Ishikawa (cell line): ENCODE measurements around the gene NPHP4.

Source experiments
- CEBPB ChIP-seq: IDR thresholded peaks from 2 replicates; pipeline ENCODE4 v1.6.1; 2012
- CREB1 ChIP-seq: IDR thresholded peaks from 2 replicates; pipeline ENCODE4 v1.6.1; 2012; ENCODE audit warnings: low read depth
- EGR1 ChIP-seq: IDR thresholded peaks from 2 replicates; pipeline ENCODE4 v1.6.1; 2012
- EP300 ChIP-seq: IDR thresholded peaks from 2 replicates; pipeline ENCODE4 v1.6.1; 2012; ENCODE audit warnings: borderline replicate concordance
- FOXM1 ChIP-seq: IDR thresholded peaks from 2 replicates; pipeline ENCODE4 v1.6.1; 2012; ENCODE audit warnings: low read depth, borderline replicate concordance
- NFIC ChIP-seq: IDR thresholded peaks from 2 replicates; pipeline ENCODE4 v1.6.1; 2012
- RAD21 ChIP-seq: IDR thresholded peaks from 2 replicates; pipeline ENCODE4 v1.6.1; 2012; ENCODE audit warnings: low read depth
- REST ChIP-seq: IDR thresholded peaks from 2 replicates; pipeline ENCODE4 v1.6.1; 2012; ENCODE audit warnings: low read depth, mild to moderate bottlenecking
- TAF1 ChIP-seq: IDR thresholded peaks from 2 replicates; pipeline ENCODE4 v1.6.1; 2012; ENCODE audit warnings: low read depth, mild to moderate bottlenecking
- TCF12 ChIP-seq: IDR thresholded peaks from 2 replicates; pipeline ENCODE4 v1.6.1; 2012; ENCODE audit warnings: low read depth
- TEAD4 ChIP-seq: IDR thresholded peaks from 2 replicates; pipeline ENCODE4 v1.6.1; 2012
- USF1 ChIP-seq: IDR thresholded peaks from 2 replicates; pipeline ENCODE4 v1.6.1; 2012
- YY1 ChIP-seq: IDR thresholded peaks from 2 replicates; pipeline ENCODE4 v1.6.1; 2012; ENCODE audit warnings: low read depth
- ZBTB7A ChIP-seq: IDR thresholded peaks from 2 replicates; pipeline ENCODE4 v1.6.1; 2012; ENCODE audit warnings: low read depth
- TF ChIP-seq, protein P1 (sequence below): IDR thresholded peaks from 2 replicates; pipeline ENCODE4 v1.6.1; 2012

The NPHP4 gene

DNA sequence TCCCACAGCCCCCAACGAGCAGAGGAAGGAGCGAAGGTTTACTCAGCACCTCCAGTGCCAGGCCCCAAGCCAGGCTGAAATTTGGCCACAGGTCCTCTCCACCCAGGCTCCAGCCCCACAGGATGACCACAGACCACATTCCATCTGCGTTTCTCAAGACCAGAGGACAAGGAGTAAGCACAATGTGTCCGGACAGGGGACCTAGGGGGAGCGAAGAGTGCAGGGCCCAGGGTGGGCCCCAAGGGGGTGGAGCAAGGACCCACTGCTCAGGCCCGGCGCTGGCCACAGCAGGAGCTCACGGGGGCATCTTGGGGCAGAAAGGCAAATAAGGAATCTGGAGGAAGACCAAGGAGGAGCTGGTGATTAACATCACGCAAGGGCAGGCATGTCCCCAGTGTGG, 100.5 kb downstream of the NPHP4 start:
- TF ChIP-seq CEBPB (no peak), ZBTB7A (no peak), TCF12 (no peak), NFIC (no peak)
- TF ChIP-seq, protein P1, sequence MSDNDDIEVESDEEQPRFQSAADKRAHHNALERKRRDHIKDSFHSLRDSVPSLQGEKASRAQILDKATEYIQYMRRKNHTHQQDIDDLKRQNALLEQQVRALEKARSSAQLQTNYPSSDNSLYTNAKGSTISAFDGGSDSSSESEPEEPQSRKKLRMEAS, result no peak

DNA sequence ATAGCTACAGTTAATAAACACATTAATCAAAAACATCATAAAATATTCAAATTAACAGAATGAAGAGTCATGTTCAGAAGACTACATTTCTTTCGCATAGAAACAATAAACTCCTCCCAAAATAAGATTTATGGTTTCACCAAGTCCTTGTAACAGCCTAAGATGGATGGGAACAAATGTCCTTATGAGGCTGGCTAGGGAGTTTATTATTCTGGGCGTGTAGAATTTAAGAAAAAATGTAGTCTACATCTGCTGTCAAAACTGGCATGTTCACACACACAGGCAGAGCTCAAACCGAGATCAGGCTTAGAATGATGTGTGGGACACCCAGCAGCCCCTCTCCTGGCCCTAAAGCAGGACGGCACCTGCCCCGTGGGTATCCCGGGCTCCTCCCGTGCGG, 101.1 kb downstream of the NPHP4 start:
- TF ChIP-seq USF1 (no peak), NFIC (no peak), EP300 (no peak), ZBTB7A (no peak), CEBPB (no peak), YY1 (no peak), REST (no peak), RAD21 (no peak), TAF1 (no peak), CREB1 (no peak), TCF12 (no peak), TEAD4 (no peak), EGR1 (no peak), FOXM1 (no peak)
- TF ChIP-seq, protein P1, result no peak

DNA sequence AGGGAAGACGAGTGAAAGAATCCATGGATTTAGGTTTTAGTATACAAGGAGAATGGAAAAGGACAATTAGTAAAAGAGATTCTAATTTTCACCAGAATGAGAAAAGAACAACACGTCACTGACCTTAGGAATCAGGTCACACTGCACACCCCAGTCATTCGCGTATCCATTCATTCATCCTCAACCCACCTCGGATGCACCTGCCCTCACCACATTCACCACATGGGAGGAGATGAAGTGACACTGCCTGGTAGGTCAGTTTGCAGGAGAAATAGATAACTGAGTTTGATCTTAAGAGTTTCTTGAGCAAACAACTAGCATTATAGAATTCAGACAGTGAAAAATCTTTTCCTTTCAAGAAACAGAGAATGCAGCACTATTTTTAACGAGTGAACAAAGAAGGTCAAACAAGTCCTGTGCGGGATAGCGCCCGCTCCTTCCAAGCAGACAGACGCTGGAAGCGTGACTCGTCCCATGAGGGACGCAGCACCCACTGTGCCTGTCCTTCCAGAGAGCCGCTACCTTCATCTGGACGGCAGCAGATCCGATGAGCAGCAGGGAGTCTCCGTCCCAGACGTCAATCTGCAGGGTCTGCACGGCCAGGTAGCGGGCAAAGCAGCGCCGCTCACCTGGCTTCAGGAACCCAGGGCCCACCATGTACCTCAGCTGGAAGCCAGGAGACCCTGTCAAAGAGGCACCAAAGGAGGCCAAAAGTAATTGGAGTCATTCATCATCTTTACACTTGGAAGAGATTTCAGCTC, 101.7 kb downstream of the NPHP4 start:
- TF ChIP-seq CEBPB, result no peak

- no peak for TF ChIP-seq YY1
- no peak for TF ChIP-seq FOXM1
- no peak for TF ChIP-seq RAD21
- TF ChIP-seq TEAD4, result no peak
- no peak for TF ChIP-seq TAF1
- no peak for TF ChIP-seq CREB1
- TF ChIP-seq ZBTB7A, result no peak
- no peak for TF ChIP-seq EP300
- TF ChIP-seq CEBPB, result no peak
- TF ChIP-seq USF1, result no peak
- TF ChIP-seq, protein P1, result no peak
- TF ChIP-seq EGR1, result no peak
- no peak for TF ChIP-seq NFIC
- no peak for TF ChIP-seq TCF12
- no peak for TF ChIP-seq REST
Measured at GRCh38 chr1:5889901-5890300, 102.3 kb downstream of the NPHP4 start.

- TF ChIP-seq NFIC (no peak), ZBTB7A (no peak), REST (no peak), TCF12 (no peak), FOXM1 (no peak), RAD21 (no peak), CEBPB (no peak), CREB1 (no peak), YY1 (no peak), EGR1 (no peak)
Measured at GRCh38 chr1:5889462-5889861, 102.8 kb downstream of the NPHP4 start.
